GM10847 (cell line): Measurements from ENCODE around the gene IMPG2.

Source experiments
- POLR2A ChIP-seq: IDR thresholded peaks from 2 replicates; pipeline ENCODE4 v1.6.1; 2011; ENCODE audit not compliant: insufficient read length; ENCODE audit errors: extremely low read depth

Gene IMPG2

GRCh38 chr3:101320475-101320874, at the start of gene IMPG2:
IMPG2 (minus strand) TSS chr3:101320575; CDS start chr3:101320372, 203 bp downstream.
- no peak for TF ChIP-seq POLR2A

DNA sequence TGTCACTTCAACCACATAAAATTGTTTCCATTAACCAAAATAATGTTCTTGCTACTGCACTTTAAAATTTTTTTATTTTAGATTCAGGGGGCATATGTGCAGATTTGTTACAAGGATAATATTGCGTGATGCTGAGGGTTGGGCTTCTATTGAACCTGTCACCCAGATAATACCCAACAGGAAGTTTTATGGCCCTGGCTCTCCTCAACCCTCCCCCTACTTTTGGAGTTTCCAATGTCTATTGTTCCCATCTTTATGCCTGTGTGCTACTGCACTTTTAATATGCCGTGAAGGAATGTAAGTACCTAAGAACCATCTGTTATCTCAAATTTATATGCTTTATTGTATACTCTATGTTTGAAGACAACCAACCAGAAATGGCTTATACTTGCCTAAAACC, 42.0 kb upstream of the IMPG2 start:
- no peak for TF ChIP-seq POLR2A

GRCh38 chr3:101351829-101352228, 31.5 kb upstream of the IMPG2 start:
- no peak for TF ChIP-seq POLR2A

- no peak for TF ChIP-seq POLR2A
Measured at GRCh38 chr3:101340591-101340990, 20.2 kb upstream of the IMPG2 start.

DNA sequence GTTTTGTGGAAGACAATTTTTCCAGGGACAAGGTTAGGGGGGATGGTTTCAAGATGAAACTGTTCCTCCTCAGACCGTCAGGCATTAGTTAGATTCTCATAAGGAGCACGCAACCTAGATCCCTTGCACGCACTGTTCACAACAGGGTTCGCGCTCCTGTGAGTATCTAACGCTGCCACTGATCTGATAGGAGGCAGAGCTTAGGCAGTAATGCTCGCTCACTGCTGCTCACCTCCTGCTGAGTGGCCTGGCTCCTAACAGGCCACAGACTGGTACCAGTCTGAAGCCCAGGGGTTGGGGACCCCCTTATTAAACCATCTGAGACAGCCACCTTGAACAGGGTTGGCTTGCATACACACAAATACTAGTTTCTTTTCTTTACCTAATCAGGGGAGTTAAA, 13.5 kb upstream of the IMPG2 start:
- TF ChIP-seq POLR2A: no peak

DNA sequence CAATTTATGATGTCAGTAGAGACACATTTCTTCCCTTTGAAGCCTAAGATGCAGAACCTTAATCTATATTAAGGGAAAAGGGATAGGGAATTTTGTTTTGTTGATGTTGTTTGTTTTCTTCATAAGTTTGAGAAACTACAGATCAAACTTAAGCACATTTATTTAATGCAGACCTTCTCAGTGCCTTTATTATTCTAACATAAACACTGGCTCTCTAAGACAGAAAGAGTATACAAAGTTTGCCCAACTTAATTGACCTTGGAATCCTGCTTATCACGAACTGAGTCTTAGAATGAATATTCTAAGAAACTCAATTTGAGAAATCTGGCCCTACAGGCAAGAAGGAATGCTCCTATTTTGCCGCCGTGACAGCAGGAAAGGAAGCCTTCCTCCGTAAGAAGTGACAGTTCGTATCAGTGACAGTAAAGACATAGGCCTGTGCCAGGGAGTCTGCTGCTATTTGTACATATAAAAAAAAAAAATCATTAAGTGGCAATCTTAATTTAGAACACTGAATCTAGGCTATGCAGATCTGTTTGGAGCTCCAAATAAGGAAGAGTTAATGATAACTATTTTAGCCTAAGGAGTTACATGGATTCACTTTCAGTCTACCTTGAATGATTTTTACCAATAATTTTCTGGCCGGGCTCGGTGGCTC, 8.8 kb upstream of the IMPG2 start:
- no peak for TF ChIP-seq POLR2A

DNA sequence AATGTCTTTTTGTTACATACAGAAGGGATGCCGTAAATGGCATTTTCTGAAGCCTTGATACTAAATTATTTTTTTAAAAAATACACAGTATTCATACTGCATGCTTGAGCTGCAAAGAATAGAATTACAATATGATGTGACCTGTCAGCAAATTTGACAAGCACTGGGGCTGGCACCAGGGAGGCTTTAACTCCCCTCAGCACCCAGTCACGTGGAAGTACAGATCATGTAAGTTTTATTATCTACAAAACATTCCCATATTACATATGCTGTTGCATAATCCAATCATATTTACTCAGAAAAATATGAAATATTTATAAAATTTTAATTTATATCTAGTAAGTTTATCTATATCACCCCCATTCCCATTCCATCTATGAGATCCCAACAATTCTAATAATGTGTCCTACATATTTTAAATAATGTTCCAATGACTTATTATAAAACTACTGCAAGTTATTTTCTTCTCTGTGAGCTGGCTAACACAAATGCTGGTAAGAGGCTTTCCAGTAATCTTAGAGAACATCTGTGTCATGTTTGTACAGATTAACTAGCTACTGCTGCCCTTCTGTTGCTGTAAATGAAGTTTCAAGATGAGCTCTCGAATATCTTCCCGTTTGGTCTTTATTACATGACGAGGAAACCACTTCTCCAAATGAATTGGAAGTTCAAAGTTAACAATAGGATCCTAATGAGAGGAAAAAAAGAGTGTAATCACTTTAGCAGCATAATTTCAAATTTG, 5.2 kb upstream of the IMPG2 start:
- TF ChIP-seq POLR2A: no peak

DNA sequence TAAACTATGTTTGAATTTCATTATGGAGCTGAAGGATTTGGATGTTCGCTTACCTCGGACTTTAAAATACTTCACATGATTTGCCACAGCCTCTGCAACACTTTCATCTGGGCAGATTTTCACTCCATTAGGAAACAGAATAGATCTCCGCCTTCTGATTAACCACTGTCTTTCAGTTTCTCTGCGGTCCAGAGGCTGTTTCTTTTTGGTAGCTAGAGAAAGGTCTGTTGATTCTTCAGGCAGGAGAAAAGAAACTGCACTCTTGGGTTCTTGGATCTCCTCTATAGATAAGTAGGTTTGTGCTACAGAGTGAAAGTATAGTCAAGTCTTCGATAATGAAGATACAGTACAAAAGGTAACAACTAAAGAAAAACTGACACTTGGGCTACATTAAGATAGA, 844 bp downstream of the IMPG2 start:
- TF ChIP-seq POLR2A: no peak

DNA sequence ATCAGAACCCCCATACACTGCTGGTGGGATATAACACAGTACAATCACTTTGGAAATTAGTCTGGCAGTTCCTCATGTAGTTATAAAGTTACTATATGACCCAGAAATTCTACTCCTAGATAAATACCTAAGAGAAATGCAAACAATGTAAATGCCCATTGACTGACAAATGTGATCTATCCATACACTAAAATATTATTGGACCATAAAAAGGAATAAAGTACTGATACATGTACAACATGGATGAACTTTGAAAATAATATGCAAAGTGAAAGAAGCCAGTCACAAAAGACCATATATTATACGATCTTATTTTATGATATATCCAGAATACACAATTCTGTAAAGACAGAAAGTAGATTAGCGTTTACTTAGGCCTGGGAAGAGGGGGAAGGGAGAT, 7.8 kb downstream of the IMPG2 start:
- no peak for TF ChIP-seq POLR2A

- no peak for TF ChIP-seq POLR2A
Measured at GRCh38 chr3:101311676-101312075, 8.7 kb downstream of the IMPG2 start.

DNA sequence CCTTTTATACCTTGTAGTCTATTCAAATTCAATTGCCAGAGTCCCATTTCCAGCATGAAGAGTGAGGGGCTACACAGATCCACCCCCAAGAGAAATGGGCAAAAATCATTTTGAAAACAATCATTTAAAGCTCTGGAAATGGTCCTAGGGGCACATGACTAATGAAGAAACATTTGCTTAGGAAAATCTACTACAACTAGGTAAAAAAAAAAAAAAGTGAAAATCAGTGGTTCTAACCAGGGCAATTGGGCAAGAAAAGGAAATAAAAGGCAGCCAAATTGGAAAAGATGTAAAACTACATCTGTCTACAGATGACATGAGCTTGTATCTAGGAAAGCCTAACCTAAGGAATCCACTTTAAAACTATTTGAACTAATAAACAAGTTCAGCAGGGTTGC, 9.4 kb downstream of the IMPG2 start:
- no peak for TF ChIP-seq POLR2A

GRCh38 chr3:101303836-101304235, 16.5 kb downstream of the IMPG2 start:
- no peak for TF ChIP-seq POLR2A

- no peak for TF ChIP-seq POLR2A
Measured at GRCh38 chr3:101303089-101303731, 17.2 kb downstream of the IMPG2 start.

DNA sequence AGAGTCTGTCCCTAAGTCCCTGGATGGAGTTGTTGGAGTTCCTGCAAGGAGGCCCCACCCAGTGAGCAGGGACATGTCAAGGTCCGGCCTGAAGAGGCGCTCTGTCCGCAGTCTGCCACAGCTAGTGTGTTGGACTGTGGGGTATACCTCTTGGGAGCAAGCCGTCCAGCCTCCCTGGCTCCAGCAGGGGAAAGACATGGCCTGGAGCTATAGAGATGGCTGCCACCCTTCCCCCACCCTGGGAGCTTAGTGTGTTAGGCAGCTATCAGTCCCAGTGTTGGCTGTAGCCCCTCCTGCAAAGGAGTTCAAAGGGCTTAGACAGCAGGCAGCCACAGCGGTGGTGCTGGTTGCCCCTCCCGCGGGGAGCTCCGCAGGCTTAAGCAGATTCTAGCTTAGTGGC, 20.3 kb downstream of the IMPG2 start:
- TF ChIP-seq POLR2A: no peak

DNA sequence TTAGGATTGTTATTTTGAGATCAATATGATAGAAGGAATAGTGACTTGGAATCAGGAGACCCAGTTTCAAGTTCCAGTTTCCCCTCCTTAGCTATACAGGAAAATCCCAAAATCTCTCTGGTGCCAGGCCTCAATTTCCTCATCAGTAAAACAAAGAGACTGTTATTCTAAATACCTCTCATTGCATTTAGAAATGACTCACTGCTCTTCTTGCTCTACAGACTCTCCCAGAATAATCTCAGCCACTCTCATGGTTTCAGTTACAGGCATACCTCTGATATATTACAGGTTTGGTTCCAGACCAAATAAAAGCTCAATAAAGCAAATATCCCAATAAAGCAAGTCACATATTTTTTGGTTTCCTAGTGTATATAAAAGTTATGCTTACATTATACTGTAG, 28.3 kb downstream of the IMPG2 start:
- TF ChIP-seq POLR2A: no peak

GRCh38 chr3:101288294-101288693, 32.1 kb downstream of the IMPG2 start:
- TF ChIP-seq POLR2A: no peak
